ENCODE measurements around the gene AHRR.

The AHRR gene

GRCh38 chr5:475704-476101, 154.2 kb downstream of the AHRR start:
- no peak for TF ChIP-seq CTCF (IDR thresholded peaks at IDR 0.05; ENCODE audit: low read depth, low read length, missing control alignments)
- H3K4me3 ChIP-seq (ENCODE audit: low read depth, low read length): no peak overlapping the region
- no peak for DNase-seq (ENCODE audit: low read depth)

GRCh38 chr5:476102-476813, 154.7 kb downstream of the AHRR start:
- H3K4me3 ChIP-seq (ENCODE audit: low read depth, low read length): no peak overlapping the region
- TF ChIP-seq CTCF (IDR thresholded peaks at IDR 0.05; ENCODE audit: low read depth, low read length, missing control alignments): no peak
- DNase-seq (ENCODE audit: low read depth): no peak

- no peak overlapping the region for H3K4me3 ChIP-seq (ENCODE audit: low read depth, low read length)
- DNase-seq (ENCODE audit: low read depth): no peak
- no peak for TF ChIP-seq CTCF (IDR thresholded peaks at IDR 0.05; ENCODE audit: low read depth, low read length, missing control alignments)
Measured at GRCh38 chr5:476814-477175, 155.3 kb downstream of the AHRR start.

GRCh38 chr5:477247-477646, 155.7 kb downstream of the AHRR start:
- no peak for TF ChIP-seq CTCF (IDR thresholded peaks at IDR 0.05; ENCODE audit: low read depth, low read length, missing control alignments)
- no peak for DNase-seq (ENCODE audit: low read depth)
- H3K4me3 ChIP-seq (ENCODE audit: low read depth, low read length): no peak overlapping the region

- no peak for DNase-seq (ENCODE audit: low read depth)
- TF ChIP-seq CTCF (IDR thresholded peaks at IDR 0.05; ENCODE audit: low read depth, low read length, missing control alignments): no peak
- no peak overlapping the region for H3K4me3 ChIP-seq (ENCODE audit: low read depth, low read length)
Measured at GRCh38 chr5:477871-478270, 156.4 kb downstream of the AHRR start.

- no peak for DNase-seq (ENCODE audit: low read depth)
- no peak for TF ChIP-seq CTCF (IDR thresholded peaks at IDR 0.05; ENCODE audit: low read depth, low read length, missing control alignments)
- H3K4me3 ChIP-seq (ENCODE audit: low read depth, low read length): no peak overlapping the region
Measured at GRCh38 chr5:478369-478981, 157.0 kb downstream of the AHRR start.
